MM.1S (cell line): ENCODE measurements around the gene PARD3.

ENCODE experiments used
- DNase-seq: peaks from one replicate; pipeline ENCODE4 v3.0.0-alpha.2; 2015
- H2AFZ ChIP-seq: fragments of 300-600 bp; sonication (generic); 2 replicates; pipeline ENCODE4 v1.6.0; 2016; ENCODE audit warnings: antibody characterized with exemption, low read length
- H3F3A ChIP-seq: fragments of 300-600 bp; sonication (generic); 2 replicates; pipeline ENCODE4 v1.6.1; 2016; ENCODE audit warnings: mild to moderate bottlenecking, antibody characterized with exemption, low read length, moderate library complexity, mixed read lengths; ENCODE audit not compliant: insufficient read depth
- H3K27ac ChIP-seq: fragments of 300-600 bp; sonication (generic); 2 replicates; pipeline ENCODE4 v1.5.1; 2016; ENCODE audit warnings: mild to moderate bottlenecking, low read length
- H3K27me3 ChIP-seq: fragments of 300-600 bp; sonication (generic); replicated peaks from 2 replicates; pipeline ENCODE4 v1.6.0; 2016; ENCODE audit warnings: low read length; ENCODE audit not compliant: insufficient read depth
- H3K36me3 ChIP-seq: fragments of 300-600 bp; sonication (generic); replicated peaks from 2 replicates; pipeline ENCODE4 v1.6.1; 2016; ENCODE audit warnings: mild to moderate bottlenecking, low read length, mixed read lengths; ENCODE audit not compliant: insufficient read depth
- H3K4me1 ChIP-seq: fragments of 300-600 bp; sonication (generic); 2 replicates; pipeline ENCODE4 v1.6.1; 2016; ENCODE audit warnings: low read length, mixed read lengths
- H3K4me2 ChIP-seq: fragments of 300-600 bp; sonication (generic); 2 replicates; pipeline ENCODE4 v1.6.0; 2016; ENCODE audit warnings: low read depth, low read length
- H3K4me3 ChIP-seq: fragments of 300-600 bp; sonication (generic); 2 replicates; pipeline ENCODE4 v1.5.1; 2016; ENCODE audit warnings: low read length, mixed read lengths
- H3K79me2 ChIP-seq: fragments of 300-600 bp; sonication (generic); 2 replicates; pipeline ENCODE4 v1.6.1; 2016; ENCODE audit warnings: mixed run types, low read length, mixed read lengths
- H3K9ac ChIP-seq: fragments of 300-600 bp; sonication (generic); 2 replicates; pipeline ENCODE4 v1.6.1; 2016; ENCODE audit warnings: low read length, mixed read lengths
- H3K9me2 ChIP-seq: fragments of 300-600 bp; sonication (generic); replicated peaks from 2 replicates; pipeline ENCODE4 v1.6.1; 2016; ENCODE audit warnings: mild to moderate bottlenecking, low read length, mixed read lengths; ENCODE audit not compliant: insufficient read depth
- H3K9me3 ChIP-seq: fragments of 300-600 bp; sonication (generic); replicated peaks from 2 replicates; pipeline ENCODE4 v1.6.1; 2016; ENCODE audit warnings: mild to moderate bottlenecking, low read length, mixed read lengths; ENCODE audit not compliant: insufficient read depth
- H4K20me1 ChIP-seq: fragments of 300-600 bp; sonication (generic); 2 replicates; pipeline ENCODE4 v1.6.1; 2016; ENCODE audit warnings: mild to moderate bottlenecking, low read length, moderate library complexity, mixed read lengths; ENCODE audit not compliant: insufficient read depth
- CTCF ChIP-seq: fragments of 300-600 bp; sonication (generic); IDR thresholded peaks from 2 replicates; pipeline ENCODE4 v1.5.1; 2016; ENCODE audit warnings: antibody characterized with exemption, low read length, mixed read lengths
- EZH2 ChIP-seq: fragments of 300-600 bp; sonication (generic); optimal IDR thresholded peaks from 2 replicates; pipeline ENCODE3; 2017; ENCODE audit warnings: low read depth, mild to moderate bottlenecking, antibody characterized with exemption, low read length, mixed read lengths
- EZH2phosphoT487 ChIP-seq: fragments of 300-600 bp; sonication (generic); IDR thresholded peaks from 2 replicates; pipeline ENCODE4 v1.6.1; 2018; ENCODE audit warnings: antibody characterized with exemption, low read length

Gene PARD3

DNA sequence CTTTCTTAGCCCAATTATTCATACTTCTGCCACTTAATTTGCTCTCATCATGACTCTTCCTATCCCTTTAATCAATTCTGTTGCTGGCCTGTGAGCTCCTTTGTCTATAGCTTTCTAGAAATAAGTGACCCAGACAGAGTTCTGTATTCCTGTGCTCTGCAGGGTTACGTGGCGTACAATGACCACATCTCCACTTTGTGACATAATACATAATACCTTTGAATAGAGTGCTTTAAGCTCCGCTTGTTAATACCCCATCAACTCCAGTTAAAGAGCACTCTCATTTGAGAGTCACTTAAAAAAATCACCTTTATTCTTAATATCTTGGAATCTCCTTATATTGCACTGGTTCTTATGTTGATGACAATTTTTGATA, 619.0 kb downstream of the PARD3 start:
- H2AFZ ChIP-seq: no peak overlapping the region
- H3K9me3 ChIP-seq: no peaks in the 10 kb centered on the region
- H3K9ac ChIP-seq: no peak overlapping the region
- no peak for DNase-seq
- no peaks in the 10 kb centered on the region for H4K20me1 ChIP-seq
- no peaks in the 10 kb centered on the region for H3K9me2 ChIP-seq
- TF ChIP-seq EZH2phosphoT487: no peak
- no peak for TF ChIP-seq EZH2
- TF ChIP-seq CTCF: no peak
- no peaks in the 10 kb centered on the region for H3K36me3 ChIP-seq
- no peak overlapping the region for H3K4me3 ChIP-seq
- no peaks in the 10 kb centered on the region for H3F3A ChIP-seq
- no peaks in the 10 kb centered on the region for H3K27me3 ChIP-seq
- no peak overlapping the region for H3K4me2 ChIP-seq
- no peaks in the 10 kb centered on the region for H3K79me2 ChIP-seq
- H3K4me1 ChIP-seq: no peaks in the 10 kb centered on the region
- H3K27ac ChIP-seq: no peak overlapping the region

DNA sequence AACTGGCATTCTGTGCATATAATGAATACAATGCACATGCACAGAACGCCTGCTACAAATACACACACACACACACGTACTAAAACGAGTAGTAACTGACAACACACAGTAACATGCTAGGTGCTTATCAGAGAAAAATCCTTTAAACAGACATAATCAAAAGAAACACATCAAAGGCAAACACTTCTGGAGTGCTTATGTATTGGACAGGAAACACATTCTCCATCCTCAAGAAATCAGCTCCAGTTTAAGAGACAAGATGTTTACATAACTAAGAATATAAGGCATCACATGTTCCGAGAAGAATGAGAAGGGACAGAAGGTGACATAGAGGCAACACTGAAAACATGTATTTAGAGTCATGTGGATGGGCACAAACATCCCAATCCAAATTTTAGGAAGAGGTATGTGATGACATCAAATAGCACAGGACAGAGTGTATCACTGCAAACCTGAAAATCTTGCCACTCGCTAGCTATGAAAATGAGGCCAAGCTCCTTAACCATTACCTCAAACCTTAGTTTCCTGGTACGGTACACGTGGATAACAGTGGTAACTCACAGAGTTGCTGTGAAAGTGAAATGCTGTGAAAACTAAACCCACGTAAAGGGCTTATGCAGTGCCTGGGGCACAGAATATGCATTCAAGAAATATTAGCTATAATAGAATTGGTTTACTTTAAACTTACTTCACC, 619.6 kb downstream of the PARD3 start:
- TF ChIP-seq EZH2phosphoT487 (no peak), CTCF (no peak), EZH2 (no peak)
- no peaks in the 10 kb centered on the region for H3K36me3 ChIP-seq
- H3K27me3 ChIP-seq: no peaks in the 10 kb centered on the region
- no peaks in the 10 kb centered on the region for H3K9me3 ChIP-seq
- no peak overlapping the region for H2AFZ ChIP-seq
- H4K20me1 ChIP-seq: no peaks in the 10 kb centered on the region
- DNase-seq: no peak
- H3K9ac ChIP-seq: no peak overlapping the region
- no peak overlapping the region for H3K4me3 ChIP-seq
- H3K27ac ChIP-seq: no peak overlapping the region
- no peak overlapping the region for H3K4me2 ChIP-seq
- no peaks in the 10 kb centered on the region for H3K4me1 ChIP-seq
- no peaks in the 10 kb centered on the region for H3F3A ChIP-seq
- H3K79me2 ChIP-seq: no peaks in the 10 kb centered on the region
- no peaks in the 10 kb centered on the region for H3K9me2 ChIP-seq

DNA sequence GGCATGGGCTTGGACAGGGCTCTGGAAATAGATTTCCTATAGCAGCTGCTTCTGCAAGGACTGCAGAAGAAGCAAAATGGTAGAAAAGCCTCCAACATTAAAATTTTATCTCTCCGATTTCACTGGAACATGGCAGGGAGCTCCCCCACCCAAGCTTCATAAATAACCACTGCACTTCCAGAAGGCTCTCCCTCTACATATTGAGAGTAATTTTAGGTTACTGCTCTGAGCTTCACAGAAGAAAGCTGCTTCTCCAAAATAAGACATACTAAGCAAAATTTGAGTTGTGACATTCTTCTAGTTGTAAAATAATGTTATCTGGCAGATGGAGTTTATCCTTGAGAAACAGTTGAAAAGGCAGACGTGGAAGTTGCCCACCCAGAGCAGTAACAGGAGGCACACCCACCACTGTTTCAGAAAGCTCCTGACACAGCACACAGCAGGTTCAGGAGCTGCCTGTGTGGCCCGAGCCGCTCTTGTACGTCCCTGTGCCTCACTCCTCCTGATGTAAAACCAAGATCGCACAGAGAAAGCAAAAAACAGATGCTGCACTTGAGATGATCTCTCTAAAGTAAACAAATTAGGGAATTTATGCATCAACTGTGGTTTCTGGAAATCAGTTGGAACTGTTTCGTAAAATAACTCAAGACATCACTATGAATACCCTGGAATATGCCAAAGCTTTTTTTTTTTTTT, 621.0 kb downstream of the PARD3 start:
- H3K27ac ChIP-seq: no peak overlapping the region
- H3K4me1 ChIP-seq: no peaks in the 10 kb centered on the region
- DNase-seq: no peak
- no peak overlapping the region for H2AFZ ChIP-seq
- no peak overlapping the region for H3K9ac ChIP-seq
- no peaks in the 10 kb centered on the region for H3K9me2 ChIP-seq
- no peak overlapping the region for H3K4me3 ChIP-seq
- no peaks in the 10 kb centered on the region for H3K79me2 ChIP-seq
- H3K9me3 ChIP-seq: no peaks in the 10 kb centered on the region
- no peaks in the 10 kb centered on the region for H4K20me1 ChIP-seq
- no peak for TF ChIP-seq EZH2
- TF ChIP-seq CTCF: no peak
- TF ChIP-seq EZH2phosphoT487: no peak
- no peaks in the 10 kb centered on the region for H3K36me3 ChIP-seq
- no peaks in the 10 kb centered on the region for H3F3A ChIP-seq
- H3K4me2 ChIP-seq: no peak overlapping the region
- H3K27me3 ChIP-seq: no peaks in the 10 kb centered on the region
